DMS153 (cell line): ENCODE measurements around the gene CDKN1C.
A peak's percentile ranks its signal among the peaks of the same experiment; 100 is the strongest.

Experiments used
- DNase-seq: peaks from one replicate; lab custom pipeline; 2025; lab: John Stamatoyannopoulos, UW

CDKN1C gene

DNA sequence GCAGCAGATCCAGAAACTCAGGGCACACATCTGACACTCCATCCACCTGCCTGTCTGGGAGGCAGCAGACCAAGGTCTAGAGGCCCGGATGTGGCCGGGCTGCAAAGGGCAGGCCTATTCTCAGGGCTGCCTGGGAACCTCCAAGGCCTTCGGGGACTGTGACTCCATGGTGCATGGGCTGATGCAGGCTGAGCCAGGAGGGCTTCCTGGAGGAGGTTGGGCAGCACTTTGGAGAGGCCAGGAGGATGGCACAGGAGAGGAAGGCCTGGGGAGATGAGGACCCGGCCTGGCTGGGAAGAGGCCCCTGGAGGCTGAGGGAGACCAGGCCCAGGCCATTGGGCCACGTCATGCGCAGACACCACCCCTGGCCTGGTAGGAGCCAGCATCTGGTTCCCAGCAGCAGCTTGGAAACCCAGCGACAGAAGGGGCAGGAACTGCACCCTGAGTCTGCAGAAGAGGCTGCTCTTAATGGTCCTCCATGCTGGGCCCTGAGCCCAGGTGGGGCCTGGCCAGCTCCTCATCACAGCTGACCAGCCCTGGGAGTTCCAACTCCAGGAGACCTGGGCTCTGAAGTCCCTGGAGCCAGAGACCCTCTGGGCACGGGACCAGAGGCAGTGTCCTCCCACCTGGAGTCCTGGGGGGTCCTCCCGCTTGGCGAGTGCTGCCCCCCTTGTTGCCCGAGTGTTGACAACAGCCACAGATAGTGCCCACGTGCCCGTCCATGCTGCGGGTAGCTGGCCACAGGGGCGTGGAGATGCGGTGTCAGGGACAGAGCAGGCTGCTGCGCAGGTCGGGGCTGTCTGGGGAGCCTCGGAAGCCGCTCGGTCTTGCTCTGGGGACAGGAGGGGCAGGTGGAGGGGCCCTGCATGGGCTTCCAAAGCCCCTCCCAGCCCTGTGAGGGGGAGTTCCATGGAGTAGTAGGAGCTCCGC is 38.1 kb upstream of the CDKN1C start:
- no peak for DNase-seq

DNA sequence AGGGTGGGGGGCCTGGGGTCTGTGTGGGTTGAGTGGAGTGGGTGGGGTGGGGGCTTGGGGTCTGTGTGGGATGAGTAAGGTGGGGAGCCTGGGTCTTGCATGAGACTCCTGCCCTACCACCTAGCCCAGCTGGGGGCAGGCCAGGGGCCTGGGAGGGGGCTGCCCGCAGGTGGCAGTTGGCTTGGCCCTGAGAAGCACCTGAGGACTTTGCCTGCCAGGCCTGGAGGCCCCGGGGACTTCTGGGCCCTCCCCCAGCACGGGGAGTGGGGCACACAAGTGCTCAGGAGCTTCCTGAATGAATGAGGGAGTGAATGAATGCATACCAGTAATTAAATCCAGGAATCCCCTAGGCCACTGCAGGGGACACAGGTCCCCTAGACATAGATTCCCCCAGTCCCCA is 37.1 kb upstream of the CDKN1C start:
- DNase-seq = no peak

DNA sequence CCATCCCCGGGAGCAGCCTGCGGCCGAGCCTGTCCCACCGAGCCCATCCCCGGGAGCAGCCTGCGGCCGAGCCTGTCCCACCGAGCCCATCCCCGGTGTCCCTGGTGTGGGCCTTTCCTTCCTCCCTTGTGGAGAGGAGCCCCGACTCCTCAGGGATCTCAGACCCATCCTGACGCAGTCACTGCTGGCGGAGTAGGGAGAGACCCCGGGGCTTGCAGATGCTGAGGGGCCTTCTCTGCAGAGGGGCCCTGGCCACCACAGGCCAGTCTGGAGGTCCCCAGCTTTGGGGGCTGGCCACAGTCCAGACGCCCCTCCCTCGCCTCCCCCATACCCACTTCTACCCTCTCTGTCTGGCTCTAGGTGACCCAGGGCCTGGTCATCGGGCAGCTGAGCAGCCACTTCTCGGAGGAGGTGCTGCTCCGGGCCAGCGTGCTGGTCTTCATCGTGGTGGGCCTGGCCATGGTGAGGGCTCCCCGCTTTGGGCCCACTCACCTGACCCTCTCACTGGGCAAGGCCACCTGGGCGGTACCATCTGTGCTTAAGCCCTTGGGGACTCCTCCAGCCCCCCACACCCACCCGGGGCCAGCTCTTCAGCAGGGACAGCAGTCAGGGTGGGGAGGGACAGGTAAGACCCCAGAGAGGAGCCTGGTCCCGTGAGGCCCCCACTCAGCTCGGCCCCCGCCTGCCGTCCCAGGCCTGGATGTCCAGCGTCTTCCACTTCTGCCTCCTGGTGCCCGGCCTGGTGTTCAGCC is 36.3 kb upstream of the CDKN1C start:
- no peak for DNase-seq

DNA sequence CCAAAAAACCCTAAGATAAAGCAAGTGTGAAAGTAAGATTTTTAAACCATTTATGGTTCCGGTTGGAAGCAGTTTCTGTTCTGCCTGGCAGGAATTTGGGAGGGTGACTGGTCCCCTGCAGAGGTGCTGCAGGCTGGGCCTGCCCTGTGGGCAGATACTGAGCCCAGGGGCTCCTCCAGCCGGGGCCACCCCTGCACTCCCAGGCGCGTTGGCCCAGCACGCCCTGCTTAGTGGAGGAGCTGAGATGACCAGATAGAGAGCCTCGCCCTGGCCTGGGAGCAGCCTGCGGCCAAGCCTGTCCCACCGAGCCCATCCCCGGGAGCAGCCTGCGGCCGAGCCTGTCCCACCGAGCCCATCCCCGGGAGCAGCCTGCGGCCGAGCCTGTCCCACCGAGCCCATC is 35.7 kb upstream of the CDKN1C start:
- no peak for DNase-seq

DNA sequence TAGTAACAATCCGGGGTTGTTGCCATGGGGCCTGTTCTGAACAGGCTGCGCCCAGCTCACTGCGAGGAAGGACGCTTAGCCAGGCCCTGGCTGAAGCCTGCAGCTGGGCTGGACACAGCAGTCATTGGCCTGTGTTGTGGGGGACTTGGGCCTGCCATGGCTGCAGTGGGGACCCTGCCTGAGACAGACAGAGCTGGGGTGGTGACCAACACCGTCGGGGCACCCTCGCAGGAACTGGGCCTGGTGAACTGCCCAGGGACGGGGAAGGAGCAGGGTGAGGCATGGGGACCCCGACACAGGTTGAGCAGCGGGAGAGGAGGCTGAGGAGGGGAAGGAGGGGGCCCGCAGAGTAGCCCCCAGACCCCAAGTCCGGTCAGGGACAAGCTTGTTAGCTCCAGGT is 34.8 kb upstream of the CDKN1C start:
- DNase-seq = no peak

DNA sequence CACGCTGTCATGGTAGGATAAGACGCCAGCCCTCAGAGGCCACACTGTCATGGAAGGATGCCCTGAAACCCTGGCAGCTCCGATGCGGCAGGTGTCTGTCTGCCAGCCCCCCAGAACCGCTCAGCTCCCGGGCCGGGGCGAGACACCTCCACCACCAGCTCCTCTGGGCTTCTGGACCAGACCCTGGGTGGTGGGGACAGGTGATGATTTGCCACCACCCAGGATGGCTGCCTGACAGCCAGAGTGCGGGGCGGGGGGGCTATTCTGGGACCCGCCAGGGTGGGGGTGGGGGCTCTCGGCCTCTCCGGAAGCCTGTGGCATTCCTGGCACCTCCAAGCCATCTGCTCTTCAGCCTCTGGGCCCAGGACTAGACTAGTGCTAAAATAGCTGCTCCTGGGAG is 34.3 kb upstream of the CDKN1C start:
- no peak for DNase-seq

DNA sequence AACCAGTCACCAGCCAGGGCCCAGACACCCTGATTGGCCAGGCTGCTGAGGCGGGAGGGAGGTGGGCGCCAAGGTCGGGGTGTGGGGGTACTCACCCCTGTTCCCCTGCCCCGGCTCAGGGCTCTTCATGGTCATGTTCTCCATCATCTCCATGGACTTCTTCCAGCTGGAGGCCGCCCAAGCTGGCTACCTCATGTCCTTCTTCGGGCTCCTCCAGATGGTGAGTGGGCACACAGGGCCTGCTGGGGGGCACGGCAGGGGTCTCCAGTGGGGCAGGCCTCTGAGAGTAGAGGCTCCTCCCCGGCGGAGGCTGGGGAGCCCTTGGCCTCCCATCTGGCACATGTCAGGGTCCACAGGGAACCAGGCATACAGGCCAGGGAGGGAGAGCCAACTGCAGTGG is 33.6 kb upstream of the CDKN1C start:
- no peak for DNase-seq

DNA sequence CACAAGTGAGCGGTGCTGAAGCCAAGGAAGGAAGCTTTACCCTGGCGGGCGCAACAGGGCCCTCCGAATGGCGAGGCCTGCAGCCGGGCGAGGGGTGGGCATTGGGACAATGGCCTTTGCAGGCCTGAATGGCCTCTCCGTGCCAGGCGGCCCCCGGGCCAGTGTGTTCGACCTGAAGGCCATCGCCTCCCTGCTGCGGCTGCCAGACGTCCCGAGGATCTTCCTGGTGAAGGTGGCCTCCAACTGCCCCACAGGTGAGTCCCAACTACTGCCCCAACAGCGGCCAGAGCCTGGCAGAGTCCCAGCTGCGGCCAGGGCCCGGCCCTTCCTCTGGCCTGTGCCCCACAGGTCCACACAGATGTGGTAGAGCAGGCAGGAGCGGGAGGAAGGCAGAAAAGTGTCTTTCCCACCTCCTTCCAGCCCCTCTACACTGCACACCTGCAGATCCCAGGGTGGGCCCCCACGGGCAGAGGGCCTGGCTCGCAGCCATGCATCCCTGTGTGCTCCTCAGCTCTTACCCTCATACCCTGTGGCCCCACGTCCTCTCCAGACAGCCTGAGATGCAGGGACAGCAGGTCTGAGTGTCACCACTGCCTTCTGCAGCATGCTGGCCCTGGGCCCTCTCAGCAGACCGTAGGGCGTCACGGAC is 32.4 kb upstream of the CDKN1C start:
- DNase-seq = no peak

DNA sequence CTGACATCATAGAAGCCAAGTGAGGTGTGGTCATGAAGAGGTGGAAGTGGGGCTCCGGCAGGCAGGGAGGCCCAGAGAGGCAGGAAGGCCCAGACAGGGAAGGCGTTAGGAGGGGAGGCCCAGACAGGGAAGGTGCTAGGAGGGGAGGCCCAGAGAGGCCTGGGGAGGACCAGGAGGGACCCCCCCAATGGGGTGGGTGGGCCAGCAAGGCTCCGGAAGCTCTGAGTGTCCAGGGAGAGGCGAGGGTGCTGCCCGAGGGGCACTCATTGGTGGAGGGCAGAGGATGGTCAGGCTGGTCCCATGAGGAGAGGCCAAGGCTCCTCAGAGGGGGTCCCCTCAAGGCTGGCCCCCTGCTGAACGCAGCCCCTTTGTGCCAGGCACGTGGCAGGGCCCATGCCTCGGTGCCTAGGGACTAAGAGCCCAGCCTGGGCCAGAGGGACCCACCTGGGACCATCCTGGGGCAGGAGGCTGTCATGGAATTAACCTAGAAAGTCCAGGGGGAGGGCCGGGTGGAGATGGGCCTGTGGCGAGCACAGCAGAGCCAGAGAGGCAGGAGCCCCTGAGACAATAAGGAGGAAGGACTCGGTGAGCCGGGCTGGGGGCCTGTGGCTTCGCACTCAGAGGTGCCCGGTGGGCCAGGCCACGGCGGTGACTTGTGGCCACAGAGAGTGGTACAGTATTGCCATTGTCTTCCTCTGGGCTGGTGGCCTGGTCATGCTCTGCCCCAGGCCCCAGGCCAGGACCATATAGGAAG is 31.5 kb upstream of the CDKN1C start:
- no peak for DNase-seq

DNA sequence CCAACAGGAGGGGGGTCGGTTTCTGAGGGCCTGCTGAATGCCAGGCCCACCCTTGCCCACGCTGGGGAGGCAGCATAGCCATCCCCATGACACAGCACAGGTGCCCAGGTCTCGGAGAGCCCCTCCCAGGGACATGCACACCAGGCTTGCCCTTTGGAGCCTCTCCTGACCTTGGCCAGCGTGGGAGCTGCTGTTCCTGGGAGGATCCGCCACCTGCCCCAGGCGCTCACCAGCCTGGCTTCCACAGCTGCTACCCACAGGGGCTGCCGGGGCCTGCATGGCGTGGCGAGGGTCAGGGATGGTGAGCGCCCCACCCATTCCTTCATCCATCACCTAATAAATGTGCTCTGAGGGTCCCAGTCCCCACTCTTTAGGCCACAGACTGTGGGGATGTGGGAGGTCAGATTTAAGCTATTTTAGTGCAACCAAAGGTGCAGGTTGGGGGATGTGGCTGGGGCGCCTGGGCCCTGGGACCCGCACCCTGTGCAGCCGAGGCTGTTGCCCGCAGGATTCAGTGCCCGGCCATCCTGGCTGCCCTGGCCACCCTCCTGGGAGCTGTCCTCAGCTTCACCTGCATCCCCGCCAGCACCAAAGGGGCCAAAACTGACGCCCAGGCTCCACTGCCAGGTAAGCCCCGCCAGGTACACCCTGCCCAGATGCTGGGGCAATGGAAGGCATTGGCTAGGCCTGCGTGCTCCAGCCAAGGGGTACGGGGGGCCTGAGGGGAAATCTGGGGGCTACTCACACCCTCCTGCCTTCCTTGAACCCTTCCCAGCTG is 30.7 kb upstream of the CDKN1C start:
- no peak for DNase-seq

DNA sequence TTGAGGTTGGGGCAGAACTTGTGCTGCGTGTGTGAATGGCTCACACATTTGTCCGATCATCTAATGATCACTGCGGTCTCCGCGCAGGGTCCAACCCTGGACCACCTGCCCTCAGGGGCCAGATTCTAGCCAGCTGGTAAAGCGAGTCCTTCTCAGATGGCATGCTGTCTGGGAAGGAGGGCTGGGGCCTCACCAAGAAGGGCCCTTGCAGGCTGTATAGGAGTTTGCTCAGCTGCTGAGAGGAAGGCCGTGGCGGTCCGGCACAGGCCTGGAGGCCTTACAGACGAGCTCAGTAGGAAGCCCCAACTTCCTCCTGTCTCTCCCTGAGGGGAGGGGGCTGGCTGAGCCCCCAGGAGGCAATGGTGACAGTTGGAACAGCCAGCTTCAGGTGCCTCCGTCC is 29.9 kb upstream of the CDKN1C start:
- no peak for DNase-seq

DNA sequence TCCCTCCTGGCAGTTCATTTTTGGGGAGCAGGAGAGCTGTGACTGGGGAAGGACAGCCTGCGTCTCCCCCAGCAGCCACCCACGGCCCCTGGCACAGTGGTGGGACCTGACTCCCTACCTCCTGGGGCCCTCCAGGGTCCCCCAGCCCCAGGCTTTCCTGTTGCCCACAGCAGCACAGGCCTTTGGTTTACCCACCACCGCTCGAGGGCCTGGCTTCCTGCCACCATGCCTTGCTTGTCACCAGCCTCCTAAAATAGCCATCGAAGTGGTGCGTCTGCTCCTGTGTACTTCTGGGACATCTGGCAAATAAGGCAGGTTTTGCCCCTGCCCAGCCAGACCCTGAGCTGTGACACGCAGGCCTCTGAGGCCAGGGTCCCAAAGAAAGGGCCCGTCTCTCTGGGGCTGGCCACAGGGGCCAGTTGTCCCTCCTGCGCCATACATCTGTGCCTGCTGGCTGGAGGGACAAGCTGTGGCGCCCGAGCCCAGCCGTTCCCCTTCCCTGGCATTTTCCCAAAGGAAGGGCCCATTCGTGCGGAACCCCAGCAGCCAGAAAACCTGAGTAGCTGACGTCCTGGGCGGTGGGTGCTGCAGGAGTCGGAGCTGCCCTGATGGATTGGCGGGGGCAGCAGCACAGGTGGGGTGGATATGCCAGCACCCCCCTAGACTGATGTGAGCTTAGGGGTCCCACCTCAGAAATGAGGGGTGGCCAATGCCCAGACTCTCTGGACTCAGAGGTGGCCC is 29.1 kb upstream of the CDKN1C start:
- peak; percentile 31 for DNase-seq

DNA sequence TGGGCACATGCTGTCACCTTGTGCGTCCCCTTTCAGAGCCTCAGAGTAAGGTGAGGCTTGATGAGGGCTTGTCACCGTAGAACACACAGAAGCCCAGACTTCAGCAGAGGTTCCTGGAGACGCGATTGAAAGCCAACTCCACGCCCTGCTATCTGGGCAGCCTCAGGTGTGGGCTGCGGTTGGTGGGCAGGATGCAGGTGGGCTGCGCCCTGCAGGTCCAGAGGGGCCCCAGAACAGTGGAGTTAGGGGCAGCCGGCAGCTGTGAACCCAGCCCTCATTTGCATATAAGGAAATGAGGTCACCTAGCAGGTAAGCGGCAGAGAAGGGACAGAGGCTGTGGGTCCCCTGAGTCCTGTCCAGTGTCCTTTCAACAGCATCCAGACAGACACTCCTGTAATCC is 28.2 kb upstream of the CDKN1C start:
- no peak for DNase-seq

DNA sequence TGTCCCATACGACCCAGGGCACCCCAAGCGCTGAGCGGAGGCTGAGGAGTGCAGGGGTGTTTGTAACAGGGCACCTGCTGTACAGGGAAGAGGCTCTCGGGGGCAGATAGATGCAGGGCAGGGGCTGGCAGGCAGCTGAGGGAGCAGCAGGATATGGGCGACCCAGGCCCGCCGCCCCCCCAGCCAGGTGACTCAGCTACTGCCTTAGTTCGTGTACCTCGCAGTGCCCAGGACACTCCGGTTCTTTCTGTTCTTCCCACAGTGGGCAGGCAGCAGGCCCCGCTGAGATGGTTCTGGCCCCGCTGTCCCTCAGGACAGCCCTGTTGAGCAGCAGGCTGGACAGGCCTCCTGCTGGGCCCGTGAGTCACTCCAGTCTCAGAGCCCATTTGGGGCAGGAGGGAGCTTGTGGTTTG is 27.4 kb upstream of the CDKN1C start:
- no peak for DNase-seq

DNA sequence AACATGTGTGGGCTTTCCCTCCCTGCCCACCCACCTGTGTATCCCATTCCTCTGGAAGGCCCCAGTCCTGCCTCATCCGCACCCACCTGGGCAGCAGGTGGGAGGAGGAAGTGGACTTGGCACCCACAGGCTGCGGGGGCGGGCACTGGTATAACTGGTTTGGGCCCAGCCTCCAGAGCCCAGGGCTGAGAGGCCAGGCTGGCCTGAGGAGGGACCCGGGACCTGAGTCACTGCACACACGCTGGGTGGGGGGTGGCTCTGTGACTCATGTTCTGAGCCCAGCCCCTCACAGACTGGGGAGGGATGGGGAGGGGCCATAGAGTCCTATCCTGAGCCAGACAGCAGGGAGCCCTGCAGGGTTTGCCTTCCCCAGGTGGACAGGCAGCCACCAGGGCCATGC is 26.9 kb upstream of the CDKN1C start:
- no peak for DNase-seq

DNA sequence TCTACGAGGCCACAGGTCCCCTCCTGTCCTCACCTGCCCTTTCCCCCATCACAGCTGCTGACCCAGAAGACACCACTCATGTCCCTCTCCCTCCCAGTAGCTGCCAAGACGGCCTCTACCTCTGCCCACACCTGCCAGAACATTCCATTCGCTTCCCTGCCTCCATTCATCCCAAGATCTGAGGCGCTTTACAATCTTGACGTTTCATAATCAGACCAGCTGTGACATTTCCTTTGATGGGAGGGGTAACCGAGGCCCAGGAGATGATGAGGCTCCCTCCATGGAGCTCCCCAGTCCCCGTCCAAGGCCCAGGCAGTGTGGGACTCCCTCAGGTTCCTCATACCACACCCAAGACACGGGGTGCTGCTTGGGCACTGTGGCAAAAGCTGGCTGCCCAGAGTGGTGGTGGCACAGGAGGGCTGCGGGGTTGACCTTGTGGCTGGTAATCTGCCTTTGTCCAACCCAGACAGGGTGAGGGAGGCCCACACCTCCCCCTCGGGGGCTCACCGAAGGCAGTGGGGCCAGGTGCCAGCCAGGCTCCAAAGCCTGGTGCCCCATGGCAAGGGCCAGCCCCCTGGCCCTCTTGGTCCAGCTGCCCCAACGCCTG is 26.3 kb upstream of the CDKN1C start:
- no peak for DNase-seq

DNA sequence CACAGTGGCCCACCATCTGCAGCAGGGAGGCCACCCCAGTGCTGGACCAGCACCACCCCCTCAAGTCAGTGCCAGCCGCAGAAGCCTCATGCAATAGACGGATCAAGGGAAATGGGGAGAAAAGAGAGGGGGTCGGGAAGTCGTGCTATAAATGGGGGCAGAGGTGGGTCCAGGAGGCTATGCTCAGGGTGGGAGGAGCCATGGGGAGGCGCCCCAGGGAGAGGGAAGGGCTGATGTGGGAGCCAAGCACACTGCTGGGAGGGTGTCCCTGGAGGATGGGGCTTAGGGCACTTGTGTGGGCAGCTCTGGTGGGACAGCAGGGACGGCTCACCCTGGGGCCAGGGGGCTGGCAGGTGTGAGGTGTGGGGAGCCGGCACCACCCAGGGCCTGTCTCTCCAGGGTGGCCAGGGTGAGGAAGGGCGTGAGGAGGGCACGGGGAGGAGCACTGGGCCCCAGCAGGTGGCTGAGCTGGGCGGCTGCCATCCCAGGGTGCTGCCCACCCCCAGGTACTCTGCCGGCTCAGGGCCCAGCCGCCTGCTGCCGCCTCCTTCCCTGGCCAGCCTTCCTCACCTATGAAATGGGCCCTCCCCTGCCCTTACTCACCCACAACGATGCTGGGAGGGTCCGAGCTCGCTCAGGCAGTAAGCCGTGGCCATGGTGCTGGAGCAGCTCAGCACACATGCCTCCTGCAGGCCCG is 25.7 kb upstream of the CDKN1C start:
- no peak for DNase-seq

DNA sequence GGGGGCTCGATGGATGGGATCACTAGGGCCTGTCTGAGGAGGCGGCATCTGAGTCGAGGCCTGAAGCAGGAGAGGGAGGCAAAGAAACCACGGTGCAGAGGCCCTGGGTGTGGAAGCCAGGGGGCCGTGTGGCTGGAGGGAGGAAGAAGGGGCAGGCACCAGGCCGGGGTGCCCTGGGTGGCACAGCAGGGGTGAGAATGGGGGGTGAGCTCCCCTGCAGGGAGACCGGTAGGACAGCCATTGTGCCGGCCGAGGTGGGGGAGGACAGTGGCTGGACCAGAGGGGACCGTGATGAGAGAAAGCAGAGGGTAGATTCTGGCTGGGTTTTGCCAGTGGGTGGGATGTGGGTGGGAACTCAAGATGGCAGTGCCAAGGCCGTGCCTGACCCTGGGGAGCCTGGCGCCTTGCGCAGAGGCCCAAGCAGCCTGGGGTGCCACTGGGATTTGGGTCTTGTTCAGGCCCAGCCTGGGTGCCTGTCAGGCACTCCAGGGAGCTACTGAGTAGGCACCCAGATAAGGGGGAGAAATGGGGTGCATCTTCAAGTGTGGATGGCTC is 24.9 kb upstream of the CDKN1C start:
- no peak for DNase-seq
